ENCODE measurements around the gene CCDC7. TPM values are rescaled to one million over a fixed set of nuclear protein-coding genes. Genes with fewer than 3 reads are reported as not detected.

Gene CCDC7
- total and polyA plus RNA-seq, 12 donors, result 1.8 to 31.2 (median 16.9) TPM

DNA sequence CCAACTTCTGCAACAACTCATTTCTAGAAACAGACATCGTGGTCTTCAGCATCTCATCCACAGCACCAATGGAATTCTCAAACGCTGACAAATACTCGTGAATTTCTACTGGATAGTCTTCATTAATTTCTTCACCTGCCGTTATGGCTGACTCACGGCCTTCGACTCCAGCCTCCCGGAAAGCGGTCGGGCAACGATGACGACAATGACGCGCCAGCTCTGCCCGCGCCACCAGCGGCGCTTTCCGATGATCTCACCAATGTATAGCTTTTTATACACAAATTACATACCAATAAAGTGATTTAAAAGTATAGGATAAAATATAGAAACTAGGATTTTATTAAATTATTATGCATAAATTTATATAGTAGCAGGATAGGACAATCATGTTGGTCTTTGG is 65.7 kb downstream of the CCDC7 start:
- 84 to 98% (median 88%) methylated on average over 18 of the region's 18 CpGs for WGBS, 4 donors
- no peaks in the 10 kb centered on the region for H3K4me1 ChIP-seq (replicated peaks in 1 of 2)
- no peaks in the 10 kb centered on the region for H3K36me3 ChIP-seq (replicated peaks in 1 of 2)
- no peaks in the 10 kb centered on the region for H3K27me3 ChIP-seq
- intact Hi-C loops (cut with DNase I), result no loop called here
- no peak for TF ChIP-seq POLR2A (IDR thresholded peaks at IDR 0.05)
- TF ChIP-seq, protein P1, sequence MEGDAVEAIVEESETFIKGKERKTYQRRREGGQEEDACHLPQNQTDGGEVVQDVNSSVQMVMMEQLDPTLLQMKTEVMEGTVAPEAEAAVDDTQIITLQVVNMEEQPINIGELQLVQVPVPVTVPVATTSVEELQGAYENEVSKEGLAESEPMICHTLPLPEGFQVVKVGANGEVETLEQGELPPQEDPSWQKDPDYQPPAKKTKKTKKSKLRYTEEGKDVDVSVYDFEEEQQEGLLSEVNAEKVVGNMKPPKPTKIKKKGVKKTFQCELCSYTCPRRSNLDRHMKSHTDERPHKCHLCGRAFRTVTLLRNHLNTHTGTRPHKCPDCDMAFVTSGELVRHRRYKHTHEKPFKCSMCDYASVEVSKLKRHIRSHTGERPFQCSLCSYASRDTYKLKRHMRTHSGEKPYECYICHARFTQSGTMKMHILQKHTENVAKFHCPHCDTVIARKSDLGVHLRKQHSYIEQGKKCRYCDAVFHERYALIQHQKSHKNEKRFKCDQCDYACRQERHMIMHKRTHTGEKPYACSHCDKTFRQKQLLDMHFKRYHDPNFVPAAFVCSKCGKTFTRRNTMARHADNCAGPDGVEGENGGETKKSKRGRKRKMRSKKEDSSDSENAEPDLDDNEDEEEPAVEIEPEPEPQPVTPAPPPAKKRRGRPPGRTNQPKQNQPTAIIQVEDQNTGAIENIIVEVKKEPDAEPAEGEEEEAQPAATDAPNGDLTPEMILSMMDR (IDR thresholded peaks at IDR 0.05), result no peak
- H3K4me3 ChIP-seq, result no peak overlapping the region
- H3K27ac ChIP-seq, result no peak overlapping the region
- no peaks in the 10 kb centered on the region for H3K9me3 ChIP-seq (replicated peaks in 1 of 3)
- no peak for DNase-seq

DNA sequence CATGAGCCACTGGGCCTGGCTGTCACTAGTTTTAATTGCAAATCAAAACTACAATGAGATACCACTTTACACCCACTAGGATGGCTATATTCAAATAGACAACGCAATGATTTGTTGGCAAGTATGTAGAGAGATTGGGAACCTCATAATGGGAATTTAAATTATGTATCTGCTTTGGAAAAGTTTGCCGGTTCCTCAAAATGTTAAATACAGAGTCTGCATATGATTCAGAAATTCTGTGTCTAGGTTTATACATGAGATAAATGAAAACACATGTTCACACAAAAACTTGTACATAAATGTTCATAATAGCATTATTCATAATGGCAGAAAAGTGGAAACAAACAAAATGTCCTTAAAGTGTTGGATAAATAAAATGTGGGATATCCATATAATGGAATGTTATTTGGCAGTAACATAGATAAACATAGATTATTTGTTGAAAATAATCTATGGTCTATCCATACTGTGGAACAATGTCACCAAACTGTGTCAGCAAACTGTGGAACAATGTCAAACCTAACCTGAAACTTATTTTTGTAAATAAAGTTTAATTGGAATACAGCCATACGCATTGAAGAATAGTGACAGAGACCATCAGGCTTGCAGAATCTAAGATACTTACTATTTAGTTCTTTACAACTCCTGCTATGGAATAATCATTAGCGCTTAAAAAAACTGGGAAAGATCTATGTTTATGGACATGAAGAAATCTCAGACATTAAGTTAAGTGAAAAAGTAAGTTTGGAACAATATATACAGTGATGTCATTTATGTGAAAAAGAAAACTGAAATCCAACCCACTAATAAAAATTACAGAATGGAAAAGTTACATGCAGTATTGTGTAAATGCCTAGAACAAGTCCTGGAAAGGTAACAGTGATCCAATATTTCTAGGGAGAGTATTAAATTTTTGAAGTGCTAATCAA is 70.9 kb downstream of the CCDC7 start:
- H3K36me3 ChIP-seq (replicated peaks in 1 of 2), result no peaks in the 10 kb centered on the region
- no peaks in the 10 kb centered on the region for H3K4me1 ChIP-seq (replicated peaks in 1 of 2)
- DNase-seq, result no peak
- TF ChIP-seq, protein P1 (IDR thresholded peaks at IDR 0.05), result no peak
- no peak for TF ChIP-seq POLR2A (IDR thresholded peaks at IDR 0.05)
- H3K9me3 ChIP-seq (replicated peaks in 1 of 3), result no peaks in the 10 kb centered on the region
- 89 to 96% (median 90%) methylated on average over 4 of the region's 4 CpGs for WGBS, 4 donors
- intact Hi-C loops (cut with DNase I), result no loop called here
- no peaks in the 10 kb centered on the region for H3K27me3 ChIP-seq
- no peak overlapping the region for H3K4me3 ChIP-seq
- no peak overlapping the region for H3K27ac ChIP-seq

DNA sequence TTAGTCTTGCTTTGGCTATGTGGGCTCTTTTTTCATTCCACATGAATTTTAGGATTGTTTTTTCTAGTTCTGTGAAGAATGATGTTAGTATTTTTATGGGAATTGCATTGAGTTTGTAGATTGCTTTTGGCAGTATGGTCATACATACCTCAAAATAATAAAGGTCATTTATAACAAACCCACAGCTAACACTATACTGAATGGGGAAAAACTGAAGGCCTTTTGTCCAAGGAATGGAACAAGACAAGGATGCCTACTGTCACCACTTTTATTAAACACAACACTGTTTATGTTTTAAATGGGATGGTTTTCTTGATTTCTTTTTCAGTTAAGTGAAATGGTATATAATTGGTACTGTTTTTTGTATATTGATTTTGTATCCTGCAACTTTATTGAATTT is 84.3 kb downstream of the CCDC7 start:
- TF ChIP-seq, protein P1 (IDR thresholded peaks at IDR 0.05), result no peak
- no peak for TF ChIP-seq POLR2A (IDR thresholded peaks at IDR 0.05)

DNA sequence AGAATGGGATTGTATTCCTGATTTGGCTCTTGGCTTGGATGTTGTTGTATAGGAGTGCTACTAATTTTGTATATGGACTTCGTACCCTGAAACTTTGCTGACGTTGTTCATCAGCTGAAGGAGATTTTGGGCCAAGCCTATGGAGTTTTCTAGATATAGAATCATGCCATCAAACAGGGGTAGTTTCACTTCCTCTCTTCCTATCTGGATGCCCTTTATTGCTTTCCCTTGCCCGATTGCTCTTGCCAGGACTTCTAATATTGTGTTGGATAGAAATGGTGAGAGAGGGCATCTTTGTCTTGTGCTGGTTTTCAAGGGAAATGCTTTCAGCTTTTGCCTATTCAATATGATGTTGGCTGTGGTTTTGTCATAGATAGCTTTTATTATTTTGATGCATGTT is 92.3 kb downstream of the CCDC7 start:
- DNase-seq, result no peak
- no peak overlapping the region for H3K27ac ChIP-seq
- TF ChIP-seq, protein P1 (IDR thresholded peaks at IDR 0.05), result no peak
- H3K27me3 ChIP-seq, result no peaks in the 10 kb centered on the region
- no peaks in the 10 kb centered on the region for H3K4me1 ChIP-seq (replicated peaks in 1 of 2)
- no peak overlapping the region for H3K4me3 ChIP-seq
- intact Hi-C loops (cut with DNase I), result no loop called here
- 57 to 89% (median 83%) methylated on average over 3 of the region's 3 CpGs for WGBS, 4 donors
- no peaks in the 10 kb centered on the region for H3K36me3 ChIP-seq (replicated peaks in 1 of 2)
- H3K9me3 ChIP-seq (replicated peaks in 1 of 3), result peaks cover 0 to 6% (median 0%) of the 10 kb centered on the region in 3 donors

More for the DNA sequence above, 84.3 kb downstream of the CCDC7 start:
- Histone ChIP-seq H3K4me1 (replicated peaks in 1 of 2) (no peaks in the 10 kb centered on the region), H3K9me3 (replicated peaks in 1 of 3) (peaks cover 0 to 7% (median 0%) of the 10 kb centered on the region in 3 donors), H3K27me3 (no peaks in the 10 kb centered on the region), H3K36me3 (replicated peaks in 1 of 2) (no peaks in the 10 kb centered on the region), H3K27ac (no peak overlapping the region), H3K4me3 (no peak overlapping the region)
- intact Hi-C loops (cut with DNase I), result no loop called here
- no peak for DNase-seq

All from adrenal gland (tissue), 12 donors.